GM19463 (cell line): ENCODE measurements around the gene RTRAF.

Experiments
- ATAC-seq: cut with Tn5 transposase; IDR thresholded peaks from one replicate; pipeline ENCODE4 v1.9.1; 2021; ENCODE audit warnings: mild to moderate bottlenecking, moderate library complexity; ENCODE audit not compliant: unreplicated experiment

The RTRAF gene

DNA sequence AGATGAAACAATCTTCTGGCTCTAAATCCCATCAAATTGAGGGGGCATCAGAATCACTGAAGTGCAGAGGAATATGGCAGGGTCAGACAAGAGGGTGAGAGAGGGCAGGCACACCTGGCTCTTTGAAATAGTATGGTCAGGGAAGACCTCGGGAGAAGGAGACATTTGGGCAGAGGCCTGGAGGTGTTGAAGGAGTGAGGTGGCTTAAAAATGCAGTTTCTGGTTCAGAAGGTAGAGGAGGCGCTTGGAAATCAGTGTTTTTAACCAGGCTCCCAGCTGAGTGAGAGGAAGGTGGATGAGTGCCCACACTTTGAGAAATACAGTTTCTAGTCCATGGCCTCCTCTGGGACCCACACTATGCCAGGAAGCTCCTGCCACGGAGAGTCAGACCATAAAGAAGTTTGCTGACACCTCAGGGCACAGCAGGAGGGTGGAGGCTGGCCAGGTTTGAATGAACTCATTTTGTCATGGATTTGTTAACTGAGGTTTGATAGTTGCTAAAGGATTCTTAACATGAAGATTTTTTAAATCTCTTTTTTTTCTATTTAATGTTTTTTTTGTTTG, 59.4 kb downstream of the RTRAF start:
- no peak for ATAC-seq

- ATAC-seq: no peak
Measured at GRCh38 chr14:52049271-52049670, 59.9 kb downstream of the RTRAF start.

GRCh38 chr14:52049721-52050588, 60.6 kb downstream of the RTRAF start:
- no peak for ATAC-seq

DNA sequence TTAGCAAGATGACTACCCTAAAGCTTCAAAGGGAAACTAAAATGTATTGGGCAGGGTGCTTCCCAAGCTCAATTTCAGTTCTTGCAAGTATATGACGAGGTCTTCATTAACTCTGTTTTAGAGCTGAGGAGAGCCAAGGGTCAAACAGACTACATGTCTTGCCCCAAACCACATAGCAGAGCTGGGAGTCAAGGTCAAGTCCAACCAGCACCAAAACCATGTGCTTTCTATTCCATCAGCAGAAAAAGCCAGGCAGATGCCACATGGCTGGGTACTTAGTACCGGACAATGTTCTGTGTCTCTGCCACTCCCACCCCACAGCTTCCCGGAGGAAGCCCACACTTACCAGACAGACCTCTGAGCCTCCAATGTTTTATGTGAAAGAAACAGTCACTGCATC, 61.9 kb downstream of the RTRAF start:
- ATAC-seq: no peak

DNA sequence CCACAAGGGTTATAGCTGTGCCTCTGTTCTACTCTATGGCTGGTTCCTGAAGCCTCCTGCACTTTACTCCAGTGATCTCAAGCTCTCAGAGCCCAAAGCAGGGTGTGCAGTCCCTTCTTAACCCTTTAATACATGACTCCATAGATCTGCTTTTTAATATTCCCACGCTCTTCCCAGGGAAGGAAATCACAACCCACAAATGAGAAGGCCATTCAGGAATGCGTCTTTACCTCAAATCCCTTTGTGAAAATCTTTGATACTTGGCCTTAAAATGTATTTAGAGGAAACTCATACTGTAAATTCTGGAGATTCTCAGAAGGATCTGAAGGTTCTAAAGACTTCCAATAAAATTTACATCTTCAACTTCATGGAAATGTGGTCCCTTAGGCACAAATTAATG, 62.5 kb downstream of the RTRAF start:
- no peak for ATAC-seq

DNA sequence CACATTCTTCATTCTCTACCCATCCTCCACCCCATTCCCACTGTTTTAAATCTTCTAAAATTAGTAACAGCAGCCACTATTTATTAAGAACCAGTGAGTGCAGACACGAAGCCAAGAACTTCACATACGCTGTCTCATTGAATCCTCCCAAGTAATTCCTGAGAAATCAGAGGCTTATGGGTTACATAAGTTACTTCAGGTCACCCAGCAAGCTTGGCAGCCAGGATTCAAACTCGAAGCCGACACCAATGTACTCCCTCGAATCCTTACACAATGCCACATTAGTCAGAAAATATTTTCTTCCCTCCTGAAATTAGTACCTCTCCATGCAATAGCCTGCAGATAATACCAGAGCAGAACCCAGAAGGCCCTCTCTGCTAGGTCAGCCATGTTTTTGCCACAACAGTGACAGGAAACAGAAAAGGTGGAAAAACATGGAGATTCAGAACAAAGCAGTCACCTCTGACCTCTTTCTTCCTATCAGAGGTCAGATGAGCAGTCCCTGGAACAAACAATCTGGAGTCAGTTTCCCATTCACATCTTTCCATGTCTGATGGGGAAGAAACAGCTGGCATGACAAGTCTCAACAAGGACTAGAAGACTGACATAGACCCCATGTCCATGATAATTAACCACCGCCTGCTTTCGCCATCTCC, 63.1 kb downstream of the RTRAF start:
- ATAC-seq: no peak

DNA sequence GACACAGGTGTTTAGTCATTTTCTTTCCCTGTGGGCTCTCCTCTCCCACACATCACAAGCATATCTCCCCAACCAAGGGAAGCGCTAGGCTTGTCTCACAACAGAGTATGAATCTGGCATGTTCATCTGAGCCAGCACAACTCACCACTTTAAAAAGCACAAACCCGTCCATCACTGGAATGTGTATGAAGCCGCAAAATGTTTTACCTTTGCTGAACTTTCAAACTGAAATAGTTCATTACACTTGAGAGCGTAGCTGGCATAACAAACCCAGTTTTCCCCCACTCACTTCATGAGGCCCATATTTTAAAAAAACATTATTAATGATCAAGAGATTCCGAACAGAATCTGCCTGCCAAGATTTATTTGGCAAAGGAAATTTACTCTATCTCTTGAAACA, 63.7 kb downstream of the RTRAF start:
- ATAC-seq: no peak

GRCh38 chr14:52054678-52055077, 65.3 kb downstream of the RTRAF start:
- no peak for ATAC-seq

- ATAC-seq: no peak
Measured at GRCh38 chr14:52055167-52055566, 65.8 kb downstream of the RTRAF start.

DNA sequence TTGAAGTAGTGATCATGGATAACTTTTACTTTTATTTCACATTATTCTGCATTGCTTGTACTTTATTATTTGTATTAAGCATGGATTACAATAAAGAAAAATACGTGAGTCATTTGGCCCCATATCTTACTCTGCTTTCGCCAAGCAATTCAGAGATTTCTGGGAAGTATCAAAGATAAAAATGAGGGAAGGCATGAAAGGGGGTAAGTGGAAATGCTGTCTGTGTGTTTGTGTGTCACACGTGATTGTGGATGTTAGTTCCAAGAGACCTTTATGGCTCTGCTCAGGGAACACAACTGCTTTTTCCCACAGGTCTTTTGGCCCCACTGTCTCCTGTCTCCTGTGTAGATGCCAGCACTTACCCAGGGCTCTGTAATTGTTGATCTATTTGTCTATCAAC, 69.0 kb downstream of the RTRAF start:
- ATAC-seq: no peak

DNA sequence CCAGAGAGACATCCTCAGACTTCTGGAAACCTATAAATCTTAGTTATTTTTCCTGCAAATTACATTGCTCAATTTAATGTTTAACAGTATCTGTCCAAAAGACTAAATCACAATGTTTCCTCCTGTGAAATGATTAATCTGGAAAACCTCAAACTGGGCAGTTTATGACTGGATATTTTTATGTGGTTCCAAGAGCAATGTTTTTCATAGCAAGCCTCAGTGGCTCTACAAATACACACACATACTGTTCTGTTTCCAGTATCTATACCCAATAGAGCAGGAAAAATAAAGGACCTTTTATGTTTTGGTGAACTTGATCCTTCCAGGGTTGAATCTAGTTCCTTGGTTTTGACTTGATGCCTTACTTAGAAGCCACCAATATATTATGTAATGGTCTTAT, 70.3 kb downstream of the RTRAF start:
- no peak for ATAC-seq

DNA sequence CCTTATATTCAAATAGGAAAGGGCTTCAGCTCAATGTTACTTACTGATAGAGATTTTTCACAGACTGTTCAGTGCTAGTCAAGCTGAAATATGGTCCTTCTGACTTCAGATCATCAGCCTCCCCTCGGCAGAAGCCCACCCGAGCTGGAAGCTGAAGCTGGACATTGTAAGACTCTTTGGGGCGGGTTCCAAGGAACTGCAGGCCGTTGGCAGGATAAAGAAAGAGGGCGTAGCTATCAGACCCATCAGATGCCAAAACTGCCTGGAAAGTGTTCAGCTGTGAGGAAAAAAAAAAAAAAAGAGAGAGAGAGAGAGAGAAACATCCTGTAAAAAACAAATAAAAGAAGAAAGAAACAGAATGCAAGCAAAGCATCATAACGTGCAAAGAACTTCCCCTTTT, 70.7 kb downstream of the RTRAF start:
- no peak for ATAC-seq
